Retinal pigment epithelial cell (primary cell): ENCODE data around the gene TP53TG5.

ENCODE experiments used
- DNase-seq: peaks from one replicate; pipeline ENCODE4 v3.0.0-alpha.2; 2010; ENCODE audit warnings: low read depth
- H3K4me3 ChIP-seq: 2 replicates; pipeline ENCODE4 v1.5.1; 2011; ENCODE audit warnings: mild to moderate bottlenecking, low read length, control low read depth, moderate library complexity
- TF ChIP-seq, protein P1 (sequence below): conservative IDR thresholded peaks from 2 replicates; pipeline ENCODE4 v1.5.1; 2011; ENCODE audit warnings: low read depth, low read length, control low read depth, inconsistent platforms

The TP53TG5 gene

DNA sequence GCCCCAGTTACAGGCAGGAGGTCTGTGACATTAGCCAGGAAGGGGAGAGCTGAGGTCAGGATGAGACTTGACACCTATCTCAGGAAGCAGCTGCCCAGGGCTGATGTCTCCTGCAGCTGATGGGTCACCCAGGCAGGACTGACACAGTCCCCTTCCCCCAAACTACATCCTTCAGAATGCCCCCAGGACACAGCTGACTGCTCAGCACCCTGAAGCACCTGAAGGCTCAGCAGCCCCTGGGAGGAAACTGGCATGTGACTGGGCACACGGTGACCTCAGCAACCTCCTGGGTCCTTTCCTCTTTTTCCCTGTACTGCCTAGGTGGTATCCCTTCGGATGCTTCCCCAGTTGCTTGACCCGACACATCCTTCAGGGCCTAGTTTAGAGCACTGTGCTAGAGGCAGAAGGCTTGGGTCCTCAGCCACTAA lies 31.8 kb downstream of the TP53TG5 start:
- TF ChIP-seq, protein P1, sequence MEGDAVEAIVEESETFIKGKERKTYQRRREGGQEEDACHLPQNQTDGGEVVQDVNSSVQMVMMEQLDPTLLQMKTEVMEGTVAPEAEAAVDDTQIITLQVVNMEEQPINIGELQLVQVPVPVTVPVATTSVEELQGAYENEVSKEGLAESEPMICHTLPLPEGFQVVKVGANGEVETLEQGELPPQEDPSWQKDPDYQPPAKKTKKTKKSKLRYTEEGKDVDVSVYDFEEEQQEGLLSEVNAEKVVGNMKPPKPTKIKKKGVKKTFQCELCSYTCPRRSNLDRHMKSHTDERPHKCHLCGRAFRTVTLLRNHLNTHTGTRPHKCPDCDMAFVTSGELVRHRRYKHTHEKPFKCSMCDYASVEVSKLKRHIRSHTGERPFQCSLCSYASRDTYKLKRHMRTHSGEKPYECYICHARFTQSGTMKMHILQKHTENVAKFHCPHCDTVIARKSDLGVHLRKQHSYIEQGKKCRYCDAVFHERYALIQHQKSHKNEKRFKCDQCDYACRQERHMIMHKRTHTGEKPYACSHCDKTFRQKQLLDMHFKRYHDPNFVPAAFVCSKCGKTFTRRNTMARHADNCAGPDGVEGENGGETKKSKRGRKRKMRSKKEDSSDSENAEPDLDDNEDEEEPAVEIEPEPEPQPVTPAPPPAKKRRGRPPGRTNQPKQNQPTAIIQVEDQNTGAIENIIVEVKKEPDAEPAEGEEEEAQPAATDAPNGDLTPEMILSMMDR: no peak
- peak overlapping the region; percentile 70 for H3K4me3 ChIP-seq
- DNase-seq: no peak

DNA sequence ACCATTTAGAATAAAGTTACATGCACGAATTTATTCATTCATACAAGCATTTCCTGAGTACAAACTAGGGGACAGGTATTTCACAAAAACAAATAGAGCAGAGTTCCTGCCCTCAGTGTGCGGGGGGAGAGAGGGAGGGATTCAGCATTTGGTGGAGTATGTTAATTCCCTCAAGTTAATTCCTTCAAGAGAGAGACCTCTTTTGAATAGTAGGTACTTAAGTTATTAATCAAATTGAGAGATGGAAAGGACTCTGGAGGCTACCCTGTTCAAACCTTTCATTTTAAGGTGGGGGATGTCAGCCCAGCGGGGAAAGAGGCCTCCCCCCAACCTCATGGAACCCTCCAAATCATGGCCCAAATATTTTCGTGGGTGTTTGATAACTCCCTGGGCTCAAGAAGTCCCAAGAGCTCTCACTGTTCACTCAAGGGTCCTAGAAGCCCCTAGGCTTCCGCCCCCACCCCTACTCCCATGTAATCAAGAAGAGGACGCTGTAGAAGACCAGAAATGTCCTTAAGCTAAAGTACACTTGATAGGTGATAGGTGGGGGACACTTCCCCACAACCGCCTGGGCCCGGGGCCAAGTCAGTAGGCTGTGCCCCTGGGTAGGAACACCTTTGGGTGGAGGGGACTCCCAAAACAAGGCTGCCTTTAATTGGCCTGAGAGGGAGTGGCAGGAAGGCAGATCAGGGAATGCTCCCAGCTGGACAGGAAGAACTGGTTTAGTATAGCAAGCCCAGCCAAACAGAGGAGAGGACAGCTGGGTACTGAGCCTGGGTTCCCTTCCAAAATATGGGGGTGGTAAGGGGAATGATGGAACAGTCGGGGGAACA lies 32.8 kb downstream of the TP53TG5 start:
- TF ChIP-seq, protein P1: no peak
- H3K4me3 ChIP-seq: peak overlapping the region; percentile 3
- no peak for DNase-seq

DNA sequence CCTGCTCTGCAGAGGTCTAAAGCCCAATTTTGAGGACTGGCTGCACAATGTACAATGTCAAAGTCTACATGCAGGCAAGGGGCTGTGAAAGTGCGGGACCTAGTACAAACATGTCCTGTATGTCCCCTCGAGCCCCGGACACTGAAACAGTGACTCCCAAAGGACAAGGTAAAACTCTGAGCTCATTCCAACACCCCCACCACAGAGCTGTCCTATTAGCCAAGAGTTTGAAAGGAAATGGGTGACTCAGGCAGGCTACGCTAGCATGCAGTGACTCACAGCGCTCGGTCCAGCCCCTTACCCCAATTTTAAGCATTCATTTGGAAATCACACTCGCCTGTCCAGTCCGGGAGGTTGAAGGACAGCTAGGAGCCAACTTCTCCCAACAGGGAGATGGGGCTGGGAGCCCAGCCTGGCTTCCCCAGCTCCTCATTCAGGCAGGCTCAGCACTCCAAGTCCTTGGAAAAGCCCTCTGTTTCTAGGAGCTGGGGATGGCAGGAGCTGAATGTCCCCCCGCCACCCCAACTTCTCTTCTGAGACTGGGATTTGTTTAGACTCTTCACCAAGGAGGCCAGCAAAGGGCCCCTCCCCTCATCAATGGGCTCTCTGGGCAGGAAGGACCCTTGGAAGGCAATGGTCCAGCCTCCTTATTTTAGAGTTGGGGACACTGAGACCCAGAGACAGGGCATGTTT lies 33.8 kb downstream of the TP53TG5 start:
- peak overlapping the region; percentile 1 for H3K4me3 ChIP-seq
- no peak for DNase-seq

DNA sequence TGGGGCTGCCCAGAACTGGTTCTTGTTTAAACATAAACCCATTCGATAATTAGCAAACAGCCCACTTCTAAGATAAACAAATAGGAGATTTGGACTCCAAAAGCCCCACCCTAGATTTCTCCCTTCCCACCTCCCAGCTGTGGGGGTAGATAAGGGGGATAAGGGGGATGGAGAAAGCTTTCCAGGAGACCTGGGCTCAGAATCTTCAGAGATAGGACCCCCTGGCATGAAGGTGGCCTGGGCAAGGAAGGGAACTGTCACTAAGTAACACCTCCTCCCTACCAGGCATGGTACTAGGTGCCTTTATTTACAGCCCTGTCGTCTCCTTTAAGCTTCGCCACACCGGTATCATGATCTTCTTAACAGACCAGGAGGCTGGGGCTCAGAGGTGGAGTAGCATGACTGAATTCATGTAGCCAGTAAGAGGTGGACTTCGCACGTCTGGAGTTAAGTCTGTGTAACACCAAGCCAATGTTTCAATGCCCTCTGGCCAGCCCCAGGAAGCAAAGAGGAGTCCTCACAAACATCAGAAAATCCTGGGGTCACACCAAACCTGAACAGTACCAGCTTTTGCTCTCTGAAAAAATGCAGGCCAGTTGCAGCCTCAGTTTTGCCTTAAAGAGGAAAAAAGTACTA lies 34.5 kb downstream of the TP53TG5 start:
- DNase-seq: no peak
- no peak overlapping the region for H3K4me3 ChIP-seq
- TF ChIP-seq, protein P1: no peak

More for the DNA sequence above, 33.8 kb downstream of the TP53TG5 start:
- TF ChIP-seq, protein P1: no peak

DNA sequence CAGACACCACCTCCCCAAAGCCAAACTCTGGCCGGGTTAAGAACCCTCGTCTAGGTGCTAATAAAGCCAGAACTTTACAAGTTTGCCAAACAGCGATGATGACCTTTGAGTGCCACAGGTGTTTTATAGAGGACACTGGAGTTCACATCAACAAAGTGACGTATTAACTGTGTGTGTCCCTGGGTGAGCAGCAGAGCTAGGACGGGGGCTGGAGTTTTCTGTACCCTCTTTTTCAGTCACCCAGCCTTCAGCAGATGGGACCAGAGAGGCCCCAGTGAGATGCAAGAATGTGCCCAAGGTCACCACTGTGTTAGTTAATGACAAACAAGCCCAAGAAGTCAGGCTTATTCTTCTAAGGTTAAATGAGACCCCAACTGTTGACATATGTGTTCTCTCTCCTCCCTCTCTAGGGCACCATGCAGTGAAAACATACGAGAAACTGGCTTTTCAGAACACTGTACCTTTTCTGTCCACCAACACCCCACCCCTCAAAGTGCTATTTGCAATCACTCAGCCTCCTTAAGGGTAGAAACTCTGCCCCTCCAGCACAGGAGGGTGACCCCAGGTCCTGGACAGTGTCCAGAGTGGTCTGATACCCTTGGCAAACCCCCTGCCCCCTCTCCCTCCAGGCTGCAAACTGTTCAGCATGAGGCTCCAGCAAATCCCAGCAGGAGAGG lies 35.1 kb downstream of the TP53TG5 start:
- DNase-seq: no peak
- no peak overlapping the region for H3K4me3 ChIP-seq
- TF ChIP-seq, protein P1: no peak

DNA sequence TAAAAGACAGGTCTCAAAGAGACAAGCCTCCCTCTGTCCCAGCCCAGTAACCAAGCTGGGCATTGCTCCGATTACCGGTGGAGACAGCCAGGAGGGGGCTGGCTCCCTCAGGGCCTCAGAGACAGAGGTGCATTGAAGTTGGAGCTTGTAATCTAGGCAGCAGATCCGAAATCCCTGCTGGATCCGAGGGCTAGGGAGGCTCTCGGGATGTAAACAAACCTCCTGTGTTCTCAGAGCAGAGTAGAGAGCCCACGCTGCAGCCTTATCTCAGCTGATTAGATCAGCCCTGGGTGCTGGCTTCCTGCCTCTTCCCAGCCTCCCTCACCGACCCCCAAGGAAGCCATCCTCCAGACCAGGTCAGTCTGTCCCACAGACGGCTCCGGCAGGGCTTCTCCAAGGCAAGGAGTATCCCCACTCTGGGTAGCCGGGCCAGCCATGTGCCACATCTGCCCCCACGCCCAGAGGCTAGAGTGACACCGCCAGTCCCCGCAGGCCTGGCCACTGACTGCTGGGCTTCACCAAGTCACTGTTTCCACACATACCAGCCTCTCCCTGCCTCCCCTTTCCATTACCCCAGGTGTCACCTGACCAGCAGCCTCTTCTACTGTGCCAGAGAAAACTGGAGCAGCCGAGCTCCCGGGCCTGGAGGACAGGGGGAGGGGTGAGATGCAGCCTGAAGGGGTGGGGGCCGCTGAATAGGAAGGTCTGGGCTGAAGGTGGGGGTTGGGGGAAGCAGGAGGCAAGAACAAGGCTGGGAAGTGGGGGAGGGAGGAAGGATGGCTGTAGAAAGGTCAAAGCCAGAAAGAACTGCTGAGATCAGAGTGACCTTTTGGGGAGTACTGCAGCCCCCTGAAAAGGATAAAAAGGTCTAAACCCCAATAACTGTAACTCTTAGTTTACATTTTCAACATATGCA lies 35.9 kb downstream of the TP53TG5 start:
- H3K4me3 ChIP-seq: peak overlapping the region; percentile 22
- TF ChIP-seq, protein P1: no peak
- DNase-seq: peak; percentile 74
